Measurements from ENCODE around the gene HCN3.

DNA sequence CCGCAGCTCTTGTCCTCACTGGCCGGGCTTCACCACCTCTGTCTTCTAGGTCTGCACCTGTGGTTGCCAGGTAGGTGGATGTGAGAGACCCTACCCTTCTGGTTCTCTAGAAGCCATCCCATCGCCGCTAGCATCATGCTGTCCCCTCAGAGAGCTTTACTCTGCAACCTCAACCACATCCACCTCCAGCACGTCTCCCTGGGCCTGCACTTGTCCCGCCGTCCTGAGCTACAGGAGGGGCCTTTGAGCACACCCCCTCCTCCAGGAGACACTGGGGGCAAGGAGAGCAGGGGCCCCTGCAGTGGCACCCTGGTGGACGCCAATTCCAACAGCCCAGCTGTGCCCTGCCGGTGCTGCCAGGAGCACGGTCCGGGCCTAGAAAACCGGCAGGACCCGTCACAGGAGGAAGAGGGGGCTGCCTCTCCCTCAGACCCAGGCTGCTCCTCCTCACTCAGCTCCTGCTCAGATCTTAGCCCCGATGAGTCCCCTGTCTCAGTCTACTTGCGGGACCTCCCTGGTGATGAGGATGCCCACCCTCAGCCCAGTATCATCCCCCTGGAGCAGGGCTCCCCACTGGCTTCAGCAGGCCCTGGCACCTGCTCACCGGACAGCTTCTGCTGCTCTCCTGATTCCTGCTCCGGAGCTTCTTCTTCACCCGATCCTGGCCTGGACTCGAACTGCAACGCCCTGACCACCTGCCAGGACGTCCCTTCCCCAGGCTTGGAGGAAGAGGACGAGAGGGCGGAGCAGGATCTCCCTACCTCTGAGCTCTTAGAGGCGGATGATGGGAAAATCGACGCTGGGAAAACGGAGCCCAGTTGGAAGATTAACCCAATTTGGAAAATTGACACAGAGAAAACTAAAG lies 44.6 kb downstream of the HCN3 start:
- TF ChIP-seq, protein P1, sequence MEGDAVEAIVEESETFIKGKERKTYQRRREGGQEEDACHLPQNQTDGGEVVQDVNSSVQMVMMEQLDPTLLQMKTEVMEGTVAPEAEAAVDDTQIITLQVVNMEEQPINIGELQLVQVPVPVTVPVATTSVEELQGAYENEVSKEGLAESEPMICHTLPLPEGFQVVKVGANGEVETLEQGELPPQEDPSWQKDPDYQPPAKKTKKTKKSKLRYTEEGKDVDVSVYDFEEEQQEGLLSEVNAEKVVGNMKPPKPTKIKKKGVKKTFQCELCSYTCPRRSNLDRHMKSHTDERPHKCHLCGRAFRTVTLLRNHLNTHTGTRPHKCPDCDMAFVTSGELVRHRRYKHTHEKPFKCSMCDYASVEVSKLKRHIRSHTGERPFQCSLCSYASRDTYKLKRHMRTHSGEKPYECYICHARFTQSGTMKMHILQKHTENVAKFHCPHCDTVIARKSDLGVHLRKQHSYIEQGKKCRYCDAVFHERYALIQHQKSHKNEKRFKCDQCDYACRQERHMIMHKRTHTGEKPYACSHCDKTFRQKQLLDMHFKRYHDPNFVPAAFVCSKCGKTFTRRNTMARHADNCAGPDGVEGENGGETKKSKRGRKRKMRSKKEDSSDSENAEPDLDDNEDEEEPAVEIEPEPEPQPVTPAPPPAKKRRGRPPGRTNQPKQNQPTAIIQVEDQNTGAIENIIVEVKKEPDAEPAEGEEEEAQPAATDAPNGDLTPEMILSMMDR (IDR thresholded peaks at IDR 0.05) = no peak
- TF ChIP-seq POLR2AphosphoS5 (IDR thresholded peaks at IDR 0.05) (no peak), POLR2A (IDR thresholded peaks at IDR 0.05) (no peak)
